Measurements from ENCODE around the gene GRM2. TPM values are rescaled to one million over a fixed set of nuclear protein-coding genes. Genes with fewer than 3 reads are reported as not detected.

The GRM2 gene
- total RNA-seq, 4 donors from 2014 or later: 0.16 to 0.27 TPM; not detected in 2

- TF ChIP-seq POLR2A (IDR thresholded peaks at IDR 0.05) (no peak), POLR2AphosphoS5 (IDR thresholded peaks at IDR 0.05) (no peak), EP300 (IDR thresholded peaks at IDR 0.05; ENCODE audit: low read depth) (no peak), CTCF (IDR thresholded peaks at IDR 0.05) (no peak)
- Histone ChIP-seq H3K27ac (no peak overlapping the region), H3K27me3 (no peaks in the 10 kb centered on the region), H3K4me3 (no peak overlapping the region), H3K9me3 (no peaks in the 10 kb centered on the region), H3K4me1 (no peaks in the 10 kb centered on the region), H3K36me3 (no peaks in the 10 kb centered on the region)
- DNase-seq: no peak
- in situ Hi-C loops (cut with MboI; ENCODE audit: low pct_ligation_motif_present in 1 of 4, low pct_unique_long_range_greater_than_20kb in 1 of 4, low sequenced_read_pairs in 3 of 4) (no loop called here), intact Hi-C loops (cut with DNase I; ENCODE audit: low total_unique reads) (no loop called here)
- 17 to 74% methylated on average over 3 to 8 of the region's 8 CpGs for WGBS, 2 donors (ENCODE audit: low coverage in 1 of 2)
These were observed 14.3 kb downstream of the GRM2 start for GRCh38 chr3:51721062-51721745.

- DNase-seq: no peak
- Histone ChIP-seq H3K27me3 (no peaks in the 10 kb centered on the region), H3K36me3 (no peaks in the 10 kb centered on the region), H3K4me1 (no peaks in the 10 kb centered on the region), H3K4me3 (no peak overlapping the region), H3K27ac (no peak overlapping the region), H3K9me3 (no peaks in the 10 kb centered on the region)
- no peak for TF ChIP-seq POLR2A (IDR thresholded peaks at IDR 0.05)
- TF ChIP-seq POLR2AphosphoS5 (IDR thresholded peaks at IDR 0.05): no peak
- TF ChIP-seq CTCF (IDR thresholded peaks at IDR 0.05): no peak
- no peak for TF ChIP-seq EP300 (IDR thresholded peaks at IDR 0.05; ENCODE audit: low read depth)
- WGBS, 2 donors (ENCODE audit: low coverage in 1 of 2): 74% methylated on average over 4 of the region's 4 CpGs; no CpG with 5 or more reads in 1 of the 2 donors
- intact Hi-C loops (cut with DNase I; ENCODE audit: low total_unique reads): no loop called here
- in situ Hi-C loops (cut with MboI; ENCODE audit: low pct_ligation_motif_present in 1 of 4, low pct_unique_long_range_greater_than_20kb in 1 of 4, low sequenced_read_pairs in 3 of 4): no loop called here
These were observed 15.5 kb downstream of the GRM2 start for GRCh38 chr3:51722362-51722761.

- in situ Hi-C loops (cut with MboI; ENCODE audit: low pct_ligation_motif_present in 1 of 4, low pct_unique_long_range_greater_than_20kb in 1 of 4, low sequenced_read_pairs in 3 of 4) (no loop called here), intact Hi-C loops (cut with DNase I; ENCODE audit: low total_unique reads) (no loop called here)
- DNase-seq: no peak
- TF ChIP-seq POLR2AphosphoS5 (IDR thresholded peaks at IDR 0.05): no peak
- no peak for TF ChIP-seq CTCF (IDR thresholded peaks at IDR 0.05)
- no peak for TF ChIP-seq EP300 (IDR thresholded peaks at IDR 0.05; ENCODE audit: low read depth)
- no peak for TF ChIP-seq POLR2A (IDR thresholded peaks at IDR 0.05)
- H3K27ac ChIP-seq: no peak overlapping the region
- H3K36me3 ChIP-seq: no peaks in the 10 kb centered on the region
- H3K9me3 ChIP-seq: no peaks in the 10 kb centered on the region
- no peak overlapping the region for H3K4me3 ChIP-seq
- H3K4me1 ChIP-seq: no peaks in the 10 kb centered on the region
- no peaks in the 10 kb centered on the region for H3K27me3 ChIP-seq
These were observed 20.6 kb downstream of the GRM2 start for GRCh38 chr3:51727500-51727899.

GRCh38 chr3:51729042-51729633 is 22.3 kb downstream of the GRM2 start:
- no peaks in the 10 kb centered on the region for H3K27me3 ChIP-seq
- no peak overlapping the region for H3K27ac ChIP-seq
- H3K36me3 ChIP-seq: no peaks in the 10 kb centered on the region
- in situ Hi-C loops (cut with MboI; ENCODE audit: low pct_ligation_motif_present in 1 of 4, low pct_unique_long_range_greater_than_20kb in 1 of 4, low sequenced_read_pairs in 3 of 4): no loop called here
- no peak overlapping the region for H3K4me3 ChIP-seq
- no peaks in the 10 kb centered on the region for H3K9me3 ChIP-seq
- TF ChIP-seq POLR2AphosphoS5 (IDR thresholded peaks at IDR 0.05): no peak
- no peak for TF ChIP-seq CTCF (IDR thresholded peaks at IDR 0.05)
- TF ChIP-seq EP300 (IDR thresholded peaks at IDR 0.05; ENCODE audit: low read depth): no peak
- TF ChIP-seq POLR2A (IDR thresholded peaks at IDR 0.05): no peak
- no peaks in the 10 kb centered on the region for H3K4me1 ChIP-seq
- DNase-seq: no peak
- intact Hi-C loops (cut with DNase I; ENCODE audit: low total_unique reads): no loop called here

Measured in transverse colon (tissue), 4 donors.